ENCODE measurements around the gene SLAIN2. TPM values are rescaled to one million over a fixed set of nuclear protein-coding genes. Genes with fewer than 3 reads are reported as not detected.

The SLAIN2 gene
- total RNA-seq, 2 donors from 2014 or later, result 40.8 to 92.7 TPM

- Histone ChIP-seq H3K4me1 (ENCODE audit: control insufficient read depth in 1 of 2, low read depth in 2 of 2) (peaks cover 17 to 24% of the 10 kb centered on the region in 2 donors), H3K27ac (no peak overlapping the region), H3K9me3 (no peaks in the 10 kb centered on the region), H3K4me3 (no peak overlapping the region), H3K27me3 (replicated peaks; ENCODE audit: insufficient read depth) (no peaks in the 10 kb centered on the region), H3K36me3 (no peaks in the 10 kb centered on the region)
- no peak for ATAC-seq (ENCODE audit: insufficient number of reproducible peaks, low FRiP score, low read depth)
- DNase-seq (ENCODE audit: low spot score), result no peak
- TF ChIP-seq, protein P1, sequence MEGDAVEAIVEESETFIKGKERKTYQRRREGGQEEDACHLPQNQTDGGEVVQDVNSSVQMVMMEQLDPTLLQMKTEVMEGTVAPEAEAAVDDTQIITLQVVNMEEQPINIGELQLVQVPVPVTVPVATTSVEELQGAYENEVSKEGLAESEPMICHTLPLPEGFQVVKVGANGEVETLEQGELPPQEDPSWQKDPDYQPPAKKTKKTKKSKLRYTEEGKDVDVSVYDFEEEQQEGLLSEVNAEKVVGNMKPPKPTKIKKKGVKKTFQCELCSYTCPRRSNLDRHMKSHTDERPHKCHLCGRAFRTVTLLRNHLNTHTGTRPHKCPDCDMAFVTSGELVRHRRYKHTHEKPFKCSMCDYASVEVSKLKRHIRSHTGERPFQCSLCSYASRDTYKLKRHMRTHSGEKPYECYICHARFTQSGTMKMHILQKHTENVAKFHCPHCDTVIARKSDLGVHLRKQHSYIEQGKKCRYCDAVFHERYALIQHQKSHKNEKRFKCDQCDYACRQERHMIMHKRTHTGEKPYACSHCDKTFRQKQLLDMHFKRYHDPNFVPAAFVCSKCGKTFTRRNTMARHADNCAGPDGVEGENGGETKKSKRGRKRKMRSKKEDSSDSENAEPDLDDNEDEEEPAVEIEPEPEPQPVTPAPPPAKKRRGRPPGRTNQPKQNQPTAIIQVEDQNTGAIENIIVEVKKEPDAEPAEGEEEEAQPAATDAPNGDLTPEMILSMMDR (IDR thresholded peaks at IDR 0.05), result no peak
These were observed 1.7 kb upstream of the SLAIN2 start for GRCh38 chr4:48339642-48340041.

DNA sequence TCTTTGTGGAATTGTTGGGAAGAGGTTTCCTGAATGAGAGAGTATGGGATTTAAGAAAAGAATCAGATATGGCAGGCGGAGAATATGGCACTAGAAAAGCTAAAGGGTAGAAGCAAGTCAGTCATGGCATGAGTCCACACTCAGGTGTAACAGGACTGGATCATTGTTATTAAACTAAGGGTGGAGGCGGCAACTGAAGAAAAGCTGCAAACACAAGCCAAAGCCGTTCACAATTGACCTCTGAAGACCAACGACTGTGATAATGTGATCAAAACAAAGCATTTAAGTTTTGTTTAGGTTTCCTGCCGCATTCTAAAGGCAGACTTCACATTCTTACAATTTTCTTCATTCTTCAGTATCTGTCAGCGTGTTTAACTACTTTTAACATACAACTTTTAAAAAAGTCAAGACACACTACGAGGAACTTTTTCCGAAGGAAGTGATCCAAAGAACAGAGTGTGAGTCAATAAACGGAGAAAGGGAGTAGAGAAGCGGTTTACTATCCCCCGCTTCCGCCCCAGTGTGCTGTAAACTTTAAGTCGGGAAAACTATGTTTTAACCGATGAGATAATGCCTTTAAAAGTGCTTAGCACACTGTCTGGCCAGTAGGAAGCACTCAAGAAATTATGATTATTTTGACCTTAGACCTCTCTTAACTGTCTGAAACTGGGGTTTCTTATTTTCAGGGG is 909 bp upstream of the SLAIN2 start:
- no peaks in the 10 kb centered on the region for H3K9me3 ChIP-seq
- ATAC-seq (ENCODE audit: insufficient number of reproducible peaks, low FRiP score, low read depth) (peak; percentile 37), DNase-seq (ENCODE audit: low spot score) (no peak)
- no peaks in the 10 kb centered on the region for H3K27me3 ChIP-seq (replicated peaks; ENCODE audit: insufficient read depth)
- no peaks in the 10 kb centered on the region for H3K36me3 ChIP-seq
- TF ChIP-seq, protein P1 (IDR thresholded peaks at IDR 0.05), result no peak
- H3K4me3 ChIP-seq, result peak overlapping the region; percentile 93
- peaks cover 23 to 32% of the 10 kb centered on the region in 2 donors for H3K4me1 ChIP-seq (ENCODE audit: control insufficient read depth in 1 of 2, low read depth in 2 of 2)
- H3K27ac ChIP-seq, result peak overlapping the region; percentile 93 to 96

DNA sequence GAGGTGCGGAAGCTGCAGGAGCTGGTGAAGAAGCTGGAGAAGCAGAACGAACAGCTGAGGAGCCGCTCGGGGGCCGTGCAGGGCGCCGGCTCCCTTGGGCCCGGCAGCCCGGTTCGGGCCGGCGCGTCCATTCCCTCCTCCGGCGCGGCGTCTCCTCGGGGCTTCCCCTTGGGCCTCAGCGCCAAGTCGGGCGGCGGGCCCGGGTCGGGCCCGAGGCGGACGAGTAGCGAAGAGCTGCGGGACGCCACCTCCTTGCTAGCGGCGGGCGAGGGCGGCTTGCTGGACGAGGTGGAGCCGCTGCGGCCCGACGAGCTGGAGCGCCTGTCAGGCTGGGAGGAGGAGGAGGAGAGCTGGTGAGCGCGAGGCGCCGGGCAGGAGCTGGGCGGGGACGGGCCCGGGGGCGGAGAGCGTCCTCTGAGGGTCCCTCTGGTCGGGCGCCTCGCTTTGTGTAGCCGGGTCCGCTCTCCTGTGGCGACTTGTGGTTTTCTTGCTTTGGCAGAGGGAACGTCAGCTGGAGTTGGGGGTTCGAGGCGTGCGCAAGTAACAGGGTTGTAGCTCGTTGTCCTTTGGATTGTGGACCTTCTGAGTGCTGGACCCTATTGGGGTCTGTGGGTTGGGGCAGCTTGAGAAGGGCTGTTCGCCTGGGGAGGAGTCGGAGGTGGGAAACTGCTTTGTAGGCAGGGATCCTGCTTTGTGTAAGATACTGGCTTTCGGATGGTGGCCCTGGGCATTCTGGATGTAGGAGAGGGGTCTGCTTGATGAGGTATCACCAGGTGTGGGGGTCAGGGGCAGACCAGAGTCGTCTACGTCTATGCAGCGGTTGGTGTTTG is 662 bp downstream of the SLAIN2 start:
- no peaks in the 10 kb centered on the region for H3K9me3 ChIP-seq
- H3K27me3 ChIP-seq (replicated peaks; ENCODE audit: insufficient read depth), result no peaks in the 10 kb centered on the region
- DNase-seq (ENCODE audit: low spot score) (peak; percentile 4), ATAC-seq (ENCODE audit: insufficient number of reproducible peaks, low FRiP score, low read depth) (peak; percentile 5)
- peaks cover 31 to 46% of the 10 kb centered on the region in 2 donors for H3K4me1 ChIP-seq (ENCODE audit: control insufficient read depth in 1 of 2, low read depth in 2 of 2)
- TF ChIP-seq, protein P1 (IDR thresholded peaks at IDR 0.05), result no peak
- peak overlapping the region; percentile 94 to 98 for H3K27ac ChIP-seq
- no peaks in the 10 kb centered on the region for H3K36me3 ChIP-seq
- peak overlapping the region; percentile 93 for H3K4me3 ChIP-seq

DNA sequence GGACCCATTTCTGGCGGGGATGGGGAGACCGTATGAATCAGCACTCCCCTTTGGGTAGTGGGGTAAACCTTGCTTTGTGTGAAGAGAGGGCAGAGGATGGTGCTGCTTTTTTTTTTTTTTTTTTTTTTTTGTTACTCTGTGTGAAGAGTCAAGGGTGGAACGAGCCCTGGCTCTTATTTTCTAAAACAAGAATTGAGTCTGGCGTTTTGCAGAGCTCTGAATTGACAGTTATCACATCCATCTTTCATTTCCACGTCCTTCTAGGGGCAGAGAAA is 1.2 kb downstream of the SLAIN2 start:
- DNase-seq (ENCODE audit: low spot score) (no peak), ATAC-seq (ENCODE audit: insufficient number of reproducible peaks, low FRiP score, low read depth) (no peak)
- TF ChIP-seq, protein P1 (IDR thresholded peaks at IDR 0.05), result no peak
- Histone ChIP-seq H3K27ac (peak overlapping the region; percentile 94 to 98), H3K4me1 (ENCODE audit: control insufficient read depth in 1 of 2, low read depth in 2 of 2) (peaks cover 31 to 49% of the 10 kb centered on the region in 2 donors), H3K4me3 (peak overlapping the region; percentile 93), H3K9me3 (no peaks in the 10 kb centered on the region), H3K27me3 (replicated peaks; ENCODE audit: insufficient read depth) (no peaks in the 10 kb centered on the region), H3K36me3 (no peaks in the 10 kb centered on the region)

- H3K9me3 ChIP-seq, result no peaks in the 10 kb centered on the region
- peaks cover 31 to 50% of the 10 kb centered on the region in 2 donors for H3K4me1 ChIP-seq (ENCODE audit: control insufficient read depth in 1 of 2, low read depth in 2 of 2)
- TF ChIP-seq, protein P1 (IDR thresholded peaks at IDR 0.05), result no peak
- peak overlapping the region; percentile 93 for H3K4me3 ChIP-seq
- ATAC-seq (ENCODE audit: insufficient number of reproducible peaks, low FRiP score, low read depth), result no peak
- no peak overlapping the region for H3K27ac ChIP-seq
- no peaks in the 10 kb centered on the region for H3K36me3 ChIP-seq
- H3K27me3 ChIP-seq (replicated peaks; ENCODE audit: insufficient read depth), result no peaks in the 10 kb centered on the region
- no peak for DNase-seq (ENCODE audit: low spot score)
These were observed 1.7 kb downstream of the SLAIN2 start for GRCh38 chr4:48343035-48343434.
